OCI-LY1 (cell line): ENCODE measurements around the gene TRIM54.

Source experiments
- H2AFZ ChIP-seq: fragments of 200-600 bp; sonication (generic), shearing (Covaris generic); 2 replicates; pipeline ENCODE4 v1.6.0; 2014; ENCODE audit warnings: antibody characterized with exemption, mild to moderate bottlenecking, low read length
- H3F3A ChIP-seq: fragments of 200-600 bp; sonication (generic), shearing (Covaris generic); 2 replicates; pipeline ENCODE4 v1.6.0; 2014; ENCODE audit warnings: mild to moderate bottlenecking, antibody characterized with exemption, low read length, moderate library complexity; ENCODE audit not compliant: insufficient read depth
- H3K27ac ChIP-seq: fragments of 200-600 bp; sonication (generic); 2 replicates; pipeline ENCODE4 v1.5.1; 2014; ENCODE audit warnings: low read length, mixed run types, mild to moderate bottlenecking, low read depth; ENCODE audit not compliant: poor library complexity, severe bottlenecking
- H3K27me3 ChIP-seq: fragments of 200-600 bp; sonication (generic); 2 replicates; pipeline ENCODE4 v1.6.0; 2014; ENCODE audit warnings: antibody characterized with exemption, mild to moderate bottlenecking, low read length, moderate library complexity; ENCODE audit not compliant: insufficient read depth
- H3K36me3 ChIP-seq: fragments of 200-600 bp; sonication (generic); 2 replicates; pipeline ENCODE4 v1.6.1; 2014; ENCODE audit warnings: mild to moderate bottlenecking, antibody characterized with exemption, low read length, moderate library complexity, mixed read lengths; ENCODE audit not compliant: insufficient read depth
- H3K4me1 ChIP-seq: fragments of 200-600 bp; sonication (generic); 2 replicates; pipeline ENCODE4 v1.5.1; 2014; ENCODE audit warnings: mild to moderate bottlenecking, low read length, moderate library complexity; ENCODE audit not compliant: insufficient read depth, severe bottlenecking
- H3K4me2 ChIP-seq: fragments of 200-600 bp; sonication (generic), shearing (Covaris generic); 2 replicates; pipeline ENCODE4 v1.6.1; 2014; ENCODE audit warnings: low read length
- H3K4me3 ChIP-seq: fragments of 200-600 bp; sonication (generic); 2 replicates; pipeline ENCODE4 v1.5.1; 2014; ENCODE audit warnings: low read length, low read depth, mild to moderate bottlenecking, mixed read lengths; ENCODE audit not compliant: poor library complexity, severe bottlenecking
- H3K79me2 ChIP-seq: fragments of 200-600 bp; shearing (Covaris generic); 2 replicates; pipeline ENCODE4 v1.6.1; 2016; ENCODE audit warnings: mixed run types, low read length, mixed read lengths; ENCODE audit not compliant: insufficient read depth
- H3K9ac ChIP-seq: fragments of 200-600 bp; sonication (generic), shearing (Covaris generic); 2 replicates; pipeline ENCODE4 v1.6.1; 2014; ENCODE audit warnings: mild to moderate bottlenecking, low read length, mixed read lengths
- H3K9me2 ChIP-seq: fragments of 200-600 bp; sonication (generic), shearing (Covaris generic); 2 replicates; pipeline ENCODE4 v1.6.1; 2014; ENCODE audit warnings: low read depth, mild to moderate bottlenecking, low read length, mixed read lengths
- H3K9me3 ChIP-seq: fragments of 200-600 bp; shearing (Covaris generic); 2 replicates; pipeline ENCODE4 v1.6.1; 2014; ENCODE audit warnings: low read length, mixed read lengths
- H4K20me1 ChIP-seq: fragments of 200-600 bp; sonication (generic), shearing (Covaris generic); 2 replicates; pipeline ENCODE4 v1.6.0; 2016; ENCODE audit warnings: mild to moderate bottlenecking, low read length; ENCODE audit not compliant: insufficient read depth
- CTCF ChIP-seq: fragments of 200-600 bp; sonication (generic), shearing (Covaris generic); IDR thresholded peaks from 2 replicates; pipeline ENCODE4 v1.5.1; 2017; ENCODE audit warnings: mild to moderate bottlenecking, antibody characterized with exemption, low read length, moderate library complexity, mixed read lengths
- EZH2 ChIP-seq: fragments of 200-600 bp; sonication (generic), shearing (Covaris generic); IDR thresholded peaks from 2 replicates; pipeline ENCODE4 v1.8.0; 2017; ENCODE audit warnings: borderline replicate concordance, mixed run types, mild to moderate bottlenecking, antibody characterized with exemption, low read length, moderate library complexity, mixed read lengths

Gene TRIM54

DNA sequence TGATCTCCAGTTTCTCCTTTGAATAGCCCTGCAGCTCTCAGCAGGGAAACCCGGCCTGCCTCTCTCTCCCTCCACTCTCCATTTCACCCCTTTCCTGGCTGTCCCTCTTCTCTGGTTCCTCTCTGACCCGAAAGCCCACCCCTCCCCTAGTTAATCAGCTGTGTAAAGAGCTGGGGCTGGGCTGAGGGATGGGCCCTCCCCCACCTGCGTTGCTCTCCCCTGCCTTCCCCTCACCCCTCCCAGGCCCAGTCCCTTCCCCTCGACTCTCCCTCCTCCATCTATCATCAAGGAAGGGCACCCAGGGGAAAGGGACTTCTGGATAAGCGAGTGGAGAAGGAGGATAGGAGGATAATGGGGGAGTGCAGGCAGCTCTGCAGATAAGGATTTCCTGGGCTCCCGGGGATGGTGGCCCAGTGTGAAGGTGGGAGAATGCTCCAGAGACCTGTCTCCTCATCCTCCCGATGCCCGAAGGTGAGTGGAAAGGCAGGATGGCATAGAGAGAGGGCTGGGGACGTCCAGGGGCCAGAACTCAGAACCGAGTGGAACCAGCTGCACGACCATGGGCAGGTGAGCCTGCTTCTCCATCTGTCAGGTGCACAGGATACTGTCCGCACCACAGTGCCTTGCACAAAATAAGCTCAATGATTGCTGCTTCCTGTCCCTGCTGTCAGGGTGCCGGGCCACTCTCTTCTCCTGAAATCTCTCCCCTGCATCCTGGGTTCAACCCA lies 31.4 kb upstream of the TRIM54 start:
- no peak overlapping the region; the same call in 1 of the 2 replicates for H3K9ac ChIP-seq
- no peak overlapping the region; the same call in 1 of the 2 replicates for H3K4me2 ChIP-seq
- H2AFZ ChIP-seq: no peak overlapping the region

DNA sequence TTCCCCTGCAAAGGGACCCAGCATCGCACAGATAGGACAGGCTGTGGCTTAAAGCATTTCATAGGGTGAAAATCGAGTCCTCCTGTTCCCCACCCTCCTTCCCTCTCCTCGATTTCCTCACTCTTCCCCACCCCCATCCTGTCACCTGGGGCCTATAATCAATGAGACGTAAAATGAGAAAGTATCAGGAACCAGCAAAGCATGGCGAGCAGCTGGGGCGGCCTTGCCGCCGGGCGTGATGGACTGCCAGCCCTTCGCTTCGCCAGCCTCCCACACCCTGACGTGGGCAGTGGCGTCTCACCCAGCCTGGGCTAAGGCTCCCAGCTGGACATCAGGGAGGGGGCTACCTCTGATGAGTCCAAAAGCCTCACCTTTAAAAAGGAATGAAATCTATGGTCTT lies 30.5 kb upstream of the TRIM54 start:
- no peak overlapping the region for H3K4me2 ChIP-seq
- H3K9me2 ChIP-seq: no peaks in the 10 kb centered on the region
- H3K36me3 ChIP-seq: no peaks in the 10 kb centered on the region
- no peaks in the 10 kb centered on the region for H3K79me2 ChIP-seq
- H4K20me1 ChIP-seq: no peaks in the 10 kb centered on the region
- no peak overlapping the region for H2AFZ ChIP-seq
- no peak overlapping the region for H3K9ac ChIP-seq
- H3F3A ChIP-seq: no peaks in the 10 kb centered on the region; the same call in 1 of the 2 replicates
- peaks cover 10% of the 10 kb centered on the region for H3K4me1 ChIP-seq
- H3K9me3 ChIP-seq: no peaks in the 10 kb centered on the region
- H3K27ac ChIP-seq: no peak overlapping the region
- no peak overlapping the region for H3K4me3 ChIP-seq
- TF ChIP-seq CTCF (no peak), EZH2 (no peak)
- H3K27me3 ChIP-seq: 0 out of 2 replicates have a peak, but pooled peaks cover 7% of the 10 kb centered on the region

More for the DNA sequence above, 31.4 kb upstream of the TRIM54 start:
- no peaks in the 10 kb centered on the region for H3K36me3 ChIP-seq
- H3K4me3 ChIP-seq: no peak overlapping the region
- H3K4me1 ChIP-seq: peaks cover 10% of the 10 kb centered on the region
- H4K20me1 ChIP-seq: no peaks in the 10 kb centered on the region
- H3K79me2 ChIP-seq: no peaks in the 10 kb centered on the region
- H3F3A ChIP-seq: no peaks in the 10 kb centered on the region; the same call in 1 of the 2 replicates
- no peaks in the 10 kb centered on the region for H3K9me2 ChIP-seq
- no peaks in the 10 kb centered on the region for H3K9me3 ChIP-seq
- no peak for TF ChIP-seq EZH2
- TF ChIP-seq CTCF: no peak
- H3K27ac ChIP-seq: no peak overlapping the region
- no peaks in the 10 kb centered on the region for H3K27me3 ChIP-seq

GRCh38 chr2:27255187-27255586 lies 27.0 kb upstream of the TRIM54 start:
- H3K79me2 ChIP-seq: no peaks in the 10 kb centered on the region
- no peak overlapping the region for H3K4me3 ChIP-seq
- peaks cover 5% of the 10 kb centered on the region for H3K4me1 ChIP-seq
- no peak overlapping the region for H3K9ac ChIP-seq
- TF ChIP-seq CTCF (no peak), EZH2 (no peak)
- no peaks in the 10 kb centered on the region for H3F3A ChIP-seq
- no peak overlapping the region for H3K4me2 ChIP-seq
- H2AFZ ChIP-seq: no peak overlapping the region
- H3K27me3 ChIP-seq: peaks cover 16% of the 10 kb centered on the region
- H4K20me1 ChIP-seq: no peaks in the 10 kb centered on the region
- no peaks in the 10 kb centered on the region for H3K36me3 ChIP-seq
- no peak overlapping the region for H3K27ac ChIP-seq
- no peaks in the 10 kb centered on the region for H3K9me3 ChIP-seq
- H3K9me2 ChIP-seq: no peaks in the 10 kb centered on the region
